ENCODE measurements around the gene SLC35F3. TPM values are rescaled to one million over a fixed set of nuclear protein-coding genes. Genes with fewer than 3 reads are reported as not detected.

The SLC35F3 gene
- total and polyA plus RNA-seq, 2 donors from 2014 or later, result 0.41 to 0.66 TPM

- H3K9ac ChIP-seq (ENCODE audit: low read length in 3 of 3), result no peak overlapping the region
- H3K9me3 ChIP-seq (ENCODE audit: control insufficient read depth in 2 of 3, insufficient read depth in 1 of 3, low read length in 3 of 3), result no peaks in the 10 kb centered on the region
- DNase-seq (no peak), FAIRE-seq (no peak)
- no peaks in the 10 kb centered on the region for H3K27me3 ChIP-seq (ENCODE audit: control insufficient read depth, insufficient read depth, low read length)
- TF ChIP-seq, protein P1, sequence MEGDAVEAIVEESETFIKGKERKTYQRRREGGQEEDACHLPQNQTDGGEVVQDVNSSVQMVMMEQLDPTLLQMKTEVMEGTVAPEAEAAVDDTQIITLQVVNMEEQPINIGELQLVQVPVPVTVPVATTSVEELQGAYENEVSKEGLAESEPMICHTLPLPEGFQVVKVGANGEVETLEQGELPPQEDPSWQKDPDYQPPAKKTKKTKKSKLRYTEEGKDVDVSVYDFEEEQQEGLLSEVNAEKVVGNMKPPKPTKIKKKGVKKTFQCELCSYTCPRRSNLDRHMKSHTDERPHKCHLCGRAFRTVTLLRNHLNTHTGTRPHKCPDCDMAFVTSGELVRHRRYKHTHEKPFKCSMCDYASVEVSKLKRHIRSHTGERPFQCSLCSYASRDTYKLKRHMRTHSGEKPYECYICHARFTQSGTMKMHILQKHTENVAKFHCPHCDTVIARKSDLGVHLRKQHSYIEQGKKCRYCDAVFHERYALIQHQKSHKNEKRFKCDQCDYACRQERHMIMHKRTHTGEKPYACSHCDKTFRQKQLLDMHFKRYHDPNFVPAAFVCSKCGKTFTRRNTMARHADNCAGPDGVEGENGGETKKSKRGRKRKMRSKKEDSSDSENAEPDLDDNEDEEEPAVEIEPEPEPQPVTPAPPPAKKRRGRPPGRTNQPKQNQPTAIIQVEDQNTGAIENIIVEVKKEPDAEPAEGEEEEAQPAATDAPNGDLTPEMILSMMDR (IDR thresholded peaks at IDR 0.05; ENCODE audit: borderline replicate concordance, extremely low read depth, insufficient read depth), result no peak
- H3K36me3 ChIP-seq (ENCODE audit: control insufficient read depth in 2 of 3, insufficient read depth in 3 of 3, low read length in 3 of 3), result no peaks in the 10 kb centered on the region
- intact Hi-C loops (cut with DNase I), result no loop called here
- H3K4me3 ChIP-seq (ENCODE audit: low read length in 3 of 3), result no peak overlapping the region
- H3K27ac ChIP-seq (ENCODE audit: low read depth in 2 of 2, low read length in 2 of 2), result no peak overlapping the region
- no peaks in the 10 kb centered on the region for H3K4me1 ChIP-seq (ENCODE audit: control insufficient read depth in 2 of 3, insufficient read depth in 2 of 3, low read depth in 1 of 3, low read length in 3 of 3)
These were observed 86.0 kb downstream of the SLC35F3 start for GRCh38 chr1:233990486-233990885.

GRCh38 chr1:233993651-233994050 is 89.2 kb downstream of the SLC35F3 start:
- TF ChIP-seq, protein P1 (IDR thresholded peaks at IDR 0.05; ENCODE audit: borderline replicate concordance, extremely low read depth, insufficient read depth), result no peak
- DNase-seq, result peak in 2 of 5 donors; percentile 18 to 24
- H3K36me3 ChIP-seq (ENCODE audit: control insufficient read depth in 2 of 3, insufficient read depth in 3 of 3, low read length in 3 of 3), result no peaks in the 10 kb centered on the region

DNA sequence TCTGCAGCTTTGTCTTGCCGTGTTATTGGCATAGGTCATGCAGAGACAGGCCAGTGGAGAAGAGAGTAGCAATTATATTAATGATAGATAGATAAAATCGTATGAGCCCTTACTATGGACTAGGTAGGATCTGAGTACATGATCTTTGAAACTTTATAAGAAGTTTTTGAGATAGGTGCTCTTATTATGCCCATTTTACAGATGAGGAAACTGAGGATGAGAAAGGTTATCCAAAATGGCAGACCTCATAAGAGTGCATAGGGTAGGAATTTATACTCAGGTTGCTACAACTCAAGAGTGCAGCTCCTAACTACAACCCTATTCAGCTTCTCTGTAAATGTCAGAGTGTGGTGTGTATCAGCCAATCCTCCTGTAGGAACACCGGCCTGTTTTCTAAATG is 89.6 kb downstream of the SLC35F3 start:
- Histone ChIP-seq H3K9ac (ENCODE audit: low read length in 3 of 3) (no peak overlapping the region), H3K4me1 (ENCODE audit: control insufficient read depth in 2 of 3, insufficient read depth in 2 of 3, low read depth in 1 of 3, low read length in 3 of 3) (no peaks in the 10 kb centered on the region), H3K27ac (ENCODE audit: low read depth in 2 of 2, low read length in 2 of 2) (no peak overlapping the region), H3K9me3 (ENCODE audit: control insufficient read depth in 2 of 3, insufficient read depth in 1 of 3, low read length in 3 of 3) (no peaks in the 10 kb centered on the region), H3K36me3 (ENCODE audit: control insufficient read depth in 2 of 3, insufficient read depth in 3 of 3, low read length in 3 of 3) (no peaks in the 10 kb centered on the region), H3K4me3 (ENCODE audit: low read length in 3 of 3) (no peak overlapping the region), H3K27me3 (ENCODE audit: control insufficient read depth, insufficient read depth, low read length) (no peaks in the 10 kb centered on the region)
- FAIRE-seq (no peak), DNase-seq (no peak)
- TF ChIP-seq, protein P1 (IDR thresholded peaks at IDR 0.05; ENCODE audit: borderline replicate concordance, extremely low read depth, insufficient read depth), result no peak
- intact Hi-C loops (cut with DNase I), result no loop called here

More at GRCh38 chr1:233993651-233994050, 89.2 kb downstream of the SLC35F3 start:
- H3K9ac ChIP-seq (ENCODE audit: low read length in 3 of 3), result no peak overlapping the region
- H3K27ac ChIP-seq (ENCODE audit: low read depth in 2 of 2, low read length in 2 of 2), result no peak overlapping the region
- H3K9me3 ChIP-seq (ENCODE audit: control insufficient read depth in 2 of 3, insufficient read depth in 1 of 3, low read length in 3 of 3), result no peaks in the 10 kb centered on the region
- H3K4me3 ChIP-seq (ENCODE audit: low read length in 3 of 3), result no peak overlapping the region
- no peaks in the 10 kb centered on the region for H3K27me3 ChIP-seq (ENCODE audit: control insufficient read depth, insufficient read depth, low read length)
- intact Hi-C loops (cut with DNase I), result no loop called here
- FAIRE-seq, result no peak
- no peaks in the 10 kb centered on the region for H3K4me1 ChIP-seq (ENCODE audit: control insufficient read depth in 2 of 3, insufficient read depth in 2 of 3, low read depth in 1 of 3, low read length in 3 of 3)

DNA sequence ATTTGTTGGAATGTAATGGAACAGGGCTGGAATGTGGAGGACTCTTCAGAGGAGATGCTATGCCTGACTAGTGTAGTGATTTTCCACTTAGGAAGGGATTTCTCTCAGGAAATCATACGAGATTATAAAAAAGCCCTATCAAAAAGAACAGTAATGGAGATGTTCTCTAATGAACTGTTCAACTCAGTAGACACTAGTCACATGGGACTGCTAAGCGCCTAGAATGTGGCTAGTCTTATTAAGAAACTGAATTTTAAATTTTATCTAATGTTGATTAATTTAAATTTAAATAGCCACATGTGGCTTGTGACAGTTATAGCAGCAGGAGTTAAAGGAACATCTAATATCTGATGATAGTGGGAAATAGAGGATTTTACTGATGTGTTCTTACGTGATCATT is 94.0 kb downstream of the SLC35F3 start:
- H3K36me3 ChIP-seq (ENCODE audit: control insufficient read depth in 2 of 3, insufficient read depth in 3 of 3, low read length in 3 of 3), result no peaks in the 10 kb centered on the region
- intact Hi-C loops (cut with DNase I), result no loop called here
- TF ChIP-seq, protein P1 (IDR thresholded peaks at IDR 0.05; ENCODE audit: borderline replicate concordance, extremely low read depth, insufficient read depth), result no peak
- FAIRE-seq, result no peak
- H3K9me3 ChIP-seq (ENCODE audit: control insufficient read depth in 2 of 3, insufficient read depth in 1 of 3, low read length in 3 of 3), result no peaks in the 10 kb centered on the region
- no peaks in the 10 kb centered on the region for H3K27me3 ChIP-seq (ENCODE audit: control insufficient read depth, insufficient read depth, low read length)
- H3K9ac ChIP-seq (ENCODE audit: low read length in 3 of 3), result no peak overlapping the region
- no peak for DNase-seq
- no peaks in the 10 kb centered on the region for H3K4me1 ChIP-seq (ENCODE audit: control insufficient read depth in 2 of 3, insufficient read depth in 2 of 3, low read depth in 1 of 3, low read length in 3 of 3)
- no peak overlapping the region for H3K27ac ChIP-seq (ENCODE audit: low read depth in 2 of 2, low read length in 2 of 2)
- H3K4me3 ChIP-seq (ENCODE audit: low read length in 3 of 3), result no peak overlapping the region

Measured in kidney (tissue), 14 donors.